HEK293T (cell line): ENCODE data around the gene ARRDC1.

Experiments used
- ARNT ChIP-seq: fragments of 450-650 bp; IDR thresholded peaks from 2 replicates; pipeline ENCODE4 v1.6.1; 2017; ENCODE audit warnings: mild to moderate bottlenecking
- BHLHE40 ChIP-seq: fragments of 450-650 bp; IDR thresholded peaks from 2 replicates; pipeline ENCODE4 v1.6.1; 2016; ENCODE audit warnings: mild to moderate bottlenecking, moderate library complexity, borderline replicate concordance
- CTBP1 ChIP-seq: fragments of 450-650 bp; IDR thresholded peaks from 2 replicates; pipeline ENCODE4 v1.6.1; 2016; ENCODE audit warnings: borderline replicate concordance
- ELF4 ChIP-seq: fragments of 450-650 bp; IDR thresholded peaks from 2 replicates; pipeline ENCODE4 v1.6.1; 2017; ENCODE audit warnings: antibody characterized with exemption
- FOXA1 ChIP-seq: fragments of 450-650 bp; IDR thresholded peaks from 2 replicates; pipeline ENCODE4 v1.6.1; 2016; ENCODE audit warnings: mild to moderate bottlenecking
- FOXK2 ChIP-seq: fragments of 450-650 bp; IDR thresholded peaks from 2 replicates; pipeline ENCODE4 v1.6.1; 2016; ENCODE audit warnings: mild to moderate bottlenecking
- FOXM1 ChIP-seq: fragments of 450-650 bp; IDR thresholded peaks from 2 replicates; pipeline ENCODE4 v1.6.1; 2017; ENCODE audit warnings: mild to moderate bottlenecking, borderline replicate concordance
- HDGF ChIP-seq: fragments of 450-650 bp; IDR thresholded peaks from 2 replicates; pipeline ENCODE4 v1.6.1; 2017; ENCODE audit warnings: antibody characterized with exemption, borderline replicate concordance
- NFRKB ChIP-seq: fragments of 450-650 bp; IDR thresholded peaks from 2 replicates; pipeline ENCODE4 v1.6.1; 2016; ENCODE audit warnings: mild to moderate bottlenecking, moderate library complexity
- SP1 ChIP-seq: fragments of 450-650 bp; IDR thresholded peaks from 2 replicates; pipeline ENCODE4 v1.6.1; 2017
- SUZ12 ChIP-seq: fragments of 450-650 bp; IDR thresholded peaks from 2 replicates; pipeline ENCODE4 v1.6.1; 2016; ENCODE audit warnings: mild to moderate bottlenecking
- TARDBP ChIP-seq: fragments of 450-650 bp; IDR thresholded peaks from 2 replicates; pipeline ENCODE4 v1.6.1; 2016
- ZNF384 ChIP-seq: fragments of 450-650 bp; IDR thresholded peaks from 2 replicates; pipeline ENCODE4 v1.6.1; 2016
- TF ChIP-seq, protein P1 (sequence below): fragments of 450-650 bp; IDR thresholded peaks from 2 replicates; pipeline ENCODE4 v1.6.1; 2016

DNA sequence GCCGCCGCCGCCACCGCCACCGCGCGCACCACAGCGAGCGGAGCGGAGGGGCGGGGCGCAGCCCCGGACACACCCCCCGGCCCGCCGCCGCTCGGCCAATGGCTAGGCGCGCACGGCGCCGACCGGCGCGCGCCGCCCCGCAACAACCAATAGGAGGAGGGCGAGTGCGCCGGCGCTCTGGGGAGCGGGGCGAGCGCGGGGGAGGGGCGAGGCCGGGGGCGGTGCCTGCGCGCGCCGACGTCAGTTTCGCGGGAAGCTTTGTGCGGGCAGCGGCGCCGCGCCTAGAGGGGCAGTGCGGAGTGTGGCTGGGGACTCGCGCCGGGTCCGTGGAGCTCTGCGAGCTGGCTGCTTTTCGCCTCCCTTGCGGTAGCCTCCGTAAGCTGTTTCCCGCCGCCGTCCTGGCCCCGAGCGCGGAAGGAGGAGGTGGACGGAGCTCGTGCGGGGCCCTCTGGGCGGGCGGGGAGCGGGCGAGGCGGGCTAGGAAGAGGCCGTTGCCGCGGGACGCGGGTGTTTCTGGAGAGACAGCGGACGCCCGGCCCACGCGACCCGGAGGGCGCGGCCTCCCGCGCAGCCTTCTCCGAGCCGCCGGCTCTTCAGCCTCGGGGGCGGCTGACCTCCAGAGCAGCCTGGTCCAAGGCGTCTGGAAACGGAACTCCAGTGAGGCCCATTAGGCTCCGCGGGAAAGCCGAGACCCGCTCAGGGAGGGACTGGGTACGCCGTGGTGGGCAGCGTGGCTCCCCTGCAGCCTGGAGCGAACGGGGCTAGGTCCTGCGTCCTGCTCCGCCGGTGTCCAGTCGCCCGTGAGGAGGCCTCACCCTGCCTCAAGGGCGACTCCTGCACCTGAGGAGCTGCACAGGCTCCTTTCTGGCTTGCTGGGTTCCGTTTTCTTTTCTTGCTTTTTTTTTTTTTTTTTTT lies 14.8 kb upstream of the ARRDC1 start, which contains the start of gene ZMYND19:
- TF ChIP-seq ZNF384 (peak; percentile 82), FOXM1 (no peak), FOXK2 (no peak), SUZ12 (no peak), FOXA1 (no peak), TARDBP (no peak), BHLHE40 (no peak), ELF4 (no peak), CTBP1 (no peak), ARNT (no peak), SP1 (no peak), HDGF (no peak), NFRKB (no peak)
- TF ChIP-seq, protein P1, sequence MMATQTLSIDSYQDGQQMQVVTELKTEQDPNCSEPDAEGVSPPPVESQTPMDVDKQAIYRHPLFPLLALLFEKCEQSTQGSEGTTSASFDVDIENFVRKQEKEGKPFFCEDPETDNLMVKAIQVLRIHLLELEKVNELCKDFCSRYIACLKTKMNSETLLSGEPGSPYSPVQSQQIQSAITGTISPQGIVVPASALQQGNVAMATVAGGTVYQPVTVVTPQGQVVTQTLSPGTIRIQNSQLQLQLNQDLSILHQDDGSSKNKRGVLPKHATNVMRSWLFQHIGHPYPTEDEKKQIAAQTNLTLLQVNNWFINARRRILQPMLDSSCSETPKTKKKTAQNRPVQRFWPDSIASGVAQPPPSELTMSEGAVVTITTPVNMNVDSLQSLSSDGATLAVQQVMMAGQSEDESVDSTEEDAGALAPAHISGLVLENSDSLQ, result no peak
